ENCODE results near the gene GTPBP6.
A peak's percentile ranks its signal among the peaks of the same experiment; 100 is the strongest.
"Not testable (repeated sequence)": the region's sequence is repeated elsewhere in the genome, so short reads cannot be mapped to it uniquely, and the experiment has no call there.

Gene GTPBP6

GRCh38 chrX:267771-268261, 50.8 kb downstream of the GTPBP6 start:
- H3K4me3 ChIP-seq (ENCODE audit: low read length in 2 of 2), result no peak overlapping the region
- no peak overlapping the region for H3K23ac ChIP-seq (ENCODE audit: low read depth, low read length, poor library complexity)
- H2BK12ac ChIP-seq (ENCODE audit: low read length), result no peak overlapping the region
- no peak overlapping the region for H4K8ac ChIP-seq (ENCODE audit: low read depth, low read length)
- WGBS, 2 donors (ENCODE audit: extremely low coverage in 2 of 2, insufficient read length in 2 of 2, insufficient replicate concordance in 1 of 2), result no CpG with 5 or more reads among the region's 33 CpGs
- H3K27me3 ChIP-seq (ENCODE audit: control insufficient read depth in 3 of 3, insufficient read depth in 3 of 3, low read depth in 1 of 3, low read length in 3 of 3), result no peaks in the 10 kb centered on the region
- no peaks in the 10 kb centered on the region for H3K4me1 ChIP-seq (ENCODE audit: control insufficient read depth in 2 of 2, insufficient read depth in 1 of 2, low read depth in 1 of 2, low read length in 2 of 2)
- no peak overlapping the region for H3K14ac ChIP-seq (ENCODE audit: low read length)
- H2AK5ac ChIP-seq (ENCODE audit: low read depth, low read length), result peak overlapping the region; percentile 37
- H3K4ac ChIP-seq (ENCODE audit: low read length), result no peak overlapping the region
- H3K18ac ChIP-seq (ENCODE audit: low read length), result no peak overlapping the region
- no peak overlapping the region for H4K91ac ChIP-seq (ENCODE audit: low read depth, low read length, poor library complexity)
- H2AFZ ChIP-seq (ENCODE audit: low read length), result no peak overlapping the region
- H3K79me1 ChIP-seq (ENCODE audit: low read depth, low read length), result no peaks in the 10 kb centered on the region
- H2BK15ac ChIP-seq (ENCODE audit: low read length), result peak overlapping the region; percentile 58
- H3K9me3 ChIP-seq (replicated peaks in 1 of 2; ENCODE audit: control insufficient read depth in 2 of 2, insufficient read depth in 1 of 2, low read depth in 1 of 2, low read length in 2 of 2), result no peaks in the 10 kb centered on the region
- H2BK120ac ChIP-seq (ENCODE audit: low read depth, low read length), result no peak overlapping the region
- no peak overlapping the region for H3K4me2 ChIP-seq (ENCODE audit: insufficient read depth, low read length, poor library complexity, severe bottlenecking)
- H3K27ac ChIP-seq (replicated peaks; ENCODE audit: low read length), result no peak overlapping the region
- no peaks in the 10 kb centered on the region for H3K36me3 ChIP-seq (replicated peaks in 1 of 2; ENCODE audit: control insufficient read depth in 2 of 2, insufficient read depth in 2 of 2, low read length in 2 of 2)
- DNase-seq (ENCODE audit: low spot score), result no peak
- H2BK5ac ChIP-seq (ENCODE audit: low read length), result no peak overlapping the region
- H3K9ac ChIP-seq (ENCODE audit: low read depth, low read length, poor library complexity), result no peak overlapping the region

DNA sequence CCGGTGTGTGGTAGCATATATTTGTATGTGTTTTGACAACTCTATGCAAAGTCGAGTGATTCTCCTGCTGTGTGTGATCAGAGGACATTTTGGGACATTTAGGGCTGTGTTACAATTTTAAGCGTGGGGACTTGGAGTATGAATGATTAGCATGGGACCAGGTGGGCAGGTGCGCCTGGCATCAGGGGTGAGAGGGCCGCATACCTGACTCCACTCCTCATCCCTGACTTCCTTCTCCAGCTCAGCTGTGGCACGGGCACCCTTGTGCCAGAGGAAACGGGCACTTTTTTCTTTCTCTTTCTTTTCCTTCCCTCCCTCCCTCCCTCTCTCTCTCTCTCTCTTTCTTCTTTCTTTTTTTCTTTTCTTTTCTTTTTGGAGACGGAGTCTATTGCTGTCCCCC, 53.1 kb downstream of the GTPBP6 start:
- no peak for DNase-seq (ENCODE audit: low spot score)
- Histone ChIP-seq H2BK120ac (ENCODE audit: low read depth, low read length) (no peak overlapping the region), H3K27me3 (ENCODE audit: control insufficient read depth in 3 of 3, insufficient read depth in 3 of 3, low read depth in 1 of 3, low read length in 3 of 3) (no peaks in the 10 kb centered on the region), H2AFZ (ENCODE audit: low read length) (no peak overlapping the region), H3K4ac (ENCODE audit: low read length) (no peak overlapping the region), H4K91ac (ENCODE audit: low read depth, low read length, poor library complexity) (no peak overlapping the region), H3K27ac (replicated peaks; ENCODE audit: low read length) (no peak overlapping the region), H3K23ac (ENCODE audit: low read depth, low read length, poor library complexity) (no peak overlapping the region), H3K4me2 (ENCODE audit: insufficient read depth, low read length, poor library complexity, severe bottlenecking) (no peak overlapping the region), H2BK15ac (ENCODE audit: low read length) (no peak overlapping the region), H3K79me1 (ENCODE audit: low read depth, low read length) (no peaks in the 10 kb centered on the region), H3K18ac (ENCODE audit: low read length) (no peak overlapping the region), H3K4me1 (ENCODE audit: control insufficient read depth in 2 of 2, insufficient read depth in 1 of 2, low read depth in 1 of 2, low read length in 2 of 2) (peaks cover 0 to 5% of the 10 kb centered on the region in 2 donors), H3K4me3 (ENCODE audit: low read length in 2 of 2) (no peak overlapping the region), H4K8ac (ENCODE audit: low read depth, low read length) (no peak overlapping the region), H2BK5ac (ENCODE audit: low read length) (no peak overlapping the region), H2AK5ac (ENCODE audit: low read depth, low read length) (no peak overlapping the region), H3K9ac (ENCODE audit: low read depth, low read length, poor library complexity) (no peak overlapping the region), H3K14ac (ENCODE audit: low read length) (no peak overlapping the region), H2BK12ac (ENCODE audit: low read length) (no peak overlapping the region), H3K36me3 (replicated peaks in 1 of 2; ENCODE audit: control insufficient read depth in 2 of 2, insufficient read depth in 2 of 2, low read length in 2 of 2) (no peaks in the 10 kb centered on the region), H3K9me3 (replicated peaks in 1 of 2; ENCODE audit: control insufficient read depth in 2 of 2, insufficient read depth in 1 of 2, low read depth in 1 of 2, low read length in 2 of 2) (no peaks in the 10 kb centered on the region)
- WGBS, 2 donors (ENCODE audit: extremely low coverage in 2 of 2, insufficient read length in 2 of 2, insufficient replicate concordance in 1 of 2), result no CpG with 5 or more reads among the region's 8 CpGs

DNA sequence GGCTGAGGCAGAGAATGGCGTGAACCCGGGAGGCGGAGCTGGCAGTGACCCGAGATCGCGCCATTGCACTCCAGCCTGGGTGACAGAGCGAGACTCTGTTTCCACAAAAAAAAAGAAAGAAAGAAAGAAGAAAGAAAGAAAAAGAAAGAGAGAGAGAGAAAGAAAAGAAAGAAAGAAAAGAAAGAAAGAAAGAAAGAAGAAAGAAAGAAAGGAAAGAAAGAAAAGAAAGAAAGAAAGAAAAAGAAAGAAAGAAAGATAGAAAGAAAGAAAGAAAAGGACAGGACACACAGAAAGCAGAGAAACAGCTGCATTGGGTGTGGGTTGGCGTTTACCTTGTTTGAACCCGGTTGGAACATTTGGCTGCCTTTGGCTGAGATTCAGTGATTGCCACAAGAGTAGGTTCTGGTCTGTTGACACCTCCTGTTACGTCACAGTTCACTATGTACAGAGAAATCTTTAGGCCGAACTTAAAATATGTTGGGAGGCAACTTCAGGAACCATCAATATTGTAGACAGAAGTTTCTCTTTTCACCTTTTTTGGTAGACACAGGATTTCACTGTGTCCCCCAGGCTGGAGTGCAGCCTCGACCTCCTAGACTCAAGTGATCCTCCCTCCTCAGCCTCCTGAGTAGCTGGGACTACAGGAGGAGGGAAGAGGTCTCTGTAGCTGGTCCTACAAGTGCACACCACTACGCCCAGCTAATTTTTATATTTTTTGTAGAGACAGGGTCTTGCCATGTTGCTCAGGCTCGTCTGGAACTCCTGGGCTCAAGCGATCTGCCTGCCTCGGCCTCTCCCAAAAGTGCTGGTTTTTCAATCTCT, 53.8 kb downstream of the GTPBP6 start:
- H3K9me3 ChIP-seq (replicated peaks in 1 of 2; ENCODE audit: control insufficient read depth in 2 of 2, insufficient read depth in 1 of 2, low read depth in 1 of 2, low read length in 2 of 2), result no peaks in the 10 kb centered on the region
- no peak overlapping the region for H3K18ac ChIP-seq (ENCODE audit: low read length)
- no peak overlapping the region for H3K9ac ChIP-seq (ENCODE audit: low read depth, low read length, poor library complexity)
- H3K4me2 ChIP-seq (ENCODE audit: insufficient read depth, low read length, poor library complexity, severe bottlenecking), result no peak overlapping the region
- H4K8ac ChIP-seq (ENCODE audit: low read depth, low read length), result no peak overlapping the region
- peaks cover 0 to 5% of the 10 kb centered on the region in 2 donors for H3K4me1 ChIP-seq (ENCODE audit: control insufficient read depth in 2 of 2, insufficient read depth in 1 of 2, low read depth in 1 of 2, low read length in 2 of 2)
- no peak overlapping the region for H2BK5ac ChIP-seq (ENCODE audit: low read length)
- DNase-seq (ENCODE audit: low spot score), result no peak
- no peak overlapping the region for H2BK120ac ChIP-seq (ENCODE audit: low read depth, low read length)
- H2AK5ac ChIP-seq (ENCODE audit: low read depth, low read length), result no peak overlapping the region
- no peaks in the 10 kb centered on the region for H3K79me1 ChIP-seq (ENCODE audit: low read depth, low read length)
- no peak overlapping the region for H3K4me3 ChIP-seq (ENCODE audit: low read length in 2 of 2)
- no peak overlapping the region for H3K14ac ChIP-seq (ENCODE audit: low read length)
- H3K27ac ChIP-seq (replicated peaks; ENCODE audit: low read length), result no peak overlapping the region
- no peaks in the 10 kb centered on the region for H3K36me3 ChIP-seq (replicated peaks in 1 of 2; ENCODE audit: control insufficient read depth in 2 of 2, insufficient read depth in 2 of 2, low read length in 2 of 2)
- H3K4ac ChIP-seq (ENCODE audit: low read length), result no peak overlapping the region
- no peaks in the 10 kb centered on the region for H3K27me3 ChIP-seq (ENCODE audit: control insufficient read depth in 3 of 3, insufficient read depth in 3 of 3, low read depth in 1 of 3, low read length in 3 of 3)
- H4K91ac ChIP-seq (ENCODE audit: low read depth, low read length, poor library complexity), result no peak overlapping the region
- no peak overlapping the region for H3K23ac ChIP-seq (ENCODE audit: low read depth, low read length, poor library complexity)
- no peak overlapping the region for H2BK12ac ChIP-seq (ENCODE audit: low read length)
- WGBS, 2 donors (ENCODE audit: extremely low coverage in 2 of 2, insufficient read length in 2 of 2, insufficient replicate concordance in 1 of 2), result no CpG with 5 or more reads among the region's 16 CpGs
- H2BK15ac ChIP-seq (ENCODE audit: low read length), result no peak overlapping the region
- no peak overlapping the region for H2AFZ ChIP-seq (ENCODE audit: low read length)

DNA sequence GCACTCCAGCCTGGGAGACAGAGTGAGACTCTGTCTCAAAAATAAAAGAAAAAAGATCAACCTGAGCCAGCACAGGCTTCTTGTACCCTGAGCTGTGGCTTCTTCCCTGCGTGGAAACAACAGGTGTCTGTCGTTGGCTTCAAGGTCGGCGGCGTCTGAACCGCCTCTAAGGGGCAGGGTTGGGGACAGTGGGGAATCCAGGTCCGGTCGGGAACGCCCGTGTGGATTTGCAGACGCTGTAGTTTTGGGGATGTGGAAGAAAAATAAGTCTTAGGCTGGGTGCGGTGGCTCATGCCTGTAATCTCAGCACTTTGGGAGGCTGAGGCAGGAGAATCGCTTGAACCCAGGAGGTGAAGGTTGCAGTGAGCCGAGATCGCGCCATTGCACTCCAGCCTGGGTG, 54.6 kb downstream of the GTPBP6 start:
- H3K14ac ChIP-seq (ENCODE audit: low read length); H3K4me1 ChIP-seq (ENCODE audit: control insufficient read depth in 2 of 2, insufficient read depth in 1 of 2, low read depth in 1 of 2, low read length in 2 of 2); H3K27me3 ChIP-seq (ENCODE audit: control insufficient read depth in 3 of 3, insufficient read depth in 3 of 3, low read depth in 1 of 3, low read length in 3 of 3); DNase-seq (ENCODE audit: low spot score); H2AK5ac ChIP-seq (ENCODE audit: low read depth, low read length); H3K9me3 ChIP-seq (replicated peaks in 1 of 2; ENCODE audit: control insufficient read depth in 2 of 2, insufficient read depth in 1 of 2, low read depth in 1 of 2, low read length in 2 of 2); H2BK15ac ChIP-seq (ENCODE audit: low read length); H4K8ac ChIP-seq (ENCODE audit: low read depth, low read length); H3K9ac ChIP-seq (ENCODE audit: low read depth, low read length, poor library complexity); H2BK120ac ChIP-seq (ENCODE audit: low read depth, low read length); H3K4me3 ChIP-seq (ENCODE audit: low read length in 2 of 2); H4K91ac ChIP-seq (ENCODE audit: low read depth, low read length, poor library complexity); H3K18ac ChIP-seq (ENCODE audit: low read length); H3K36me3 ChIP-seq (replicated peaks in 1 of 2; ENCODE audit: control insufficient read depth in 2 of 2, insufficient read depth in 2 of 2, low read length in 2 of 2); H2BK12ac ChIP-seq (ENCODE audit: low read length); H2AFZ ChIP-seq (ENCODE audit: low read length); H3K27ac ChIP-seq (replicated peaks; ENCODE audit: low read length); H3K23ac ChIP-seq (ENCODE audit: low read depth, low read length, poor library complexity); H3K79me1 ChIP-seq (ENCODE audit: low read depth, low read length); H3K4me2 ChIP-seq (ENCODE audit: insufficient read depth, low read length, poor library complexity, severe bottlenecking); H3K4ac ChIP-seq (ENCODE audit: low read length): not testable (repeated sequence)
- peak overlapping the region; percentile 13 for H2BK5ac ChIP-seq (ENCODE audit: low read length)
- no CpG with 5 or more reads among the region's 16 CpGs for WGBS, 2 donors (ENCODE audit: extremely low coverage in 2 of 2, insufficient read length in 2 of 2, insufficient replicate concordance in 1 of 2)

All from neuronal stem cell (in vitro differentiated cells).